GM19238 (cell line): ENCODE results near the gene ZFYVE9.
"Not testable (repeated sequence)": the region's sequence is repeated elsewhere in the genome, so short reads cannot be mapped to it uniquely, and the experiment has no call there.

Experiments used
- DNase-seq: peaks from one replicate; pipeline ENCODE4 v3.0.0; 2011; ENCODE audit warnings: low spot score; ENCODE audit not compliant: insufficient read length

ZFYVE9 gene

DNA sequence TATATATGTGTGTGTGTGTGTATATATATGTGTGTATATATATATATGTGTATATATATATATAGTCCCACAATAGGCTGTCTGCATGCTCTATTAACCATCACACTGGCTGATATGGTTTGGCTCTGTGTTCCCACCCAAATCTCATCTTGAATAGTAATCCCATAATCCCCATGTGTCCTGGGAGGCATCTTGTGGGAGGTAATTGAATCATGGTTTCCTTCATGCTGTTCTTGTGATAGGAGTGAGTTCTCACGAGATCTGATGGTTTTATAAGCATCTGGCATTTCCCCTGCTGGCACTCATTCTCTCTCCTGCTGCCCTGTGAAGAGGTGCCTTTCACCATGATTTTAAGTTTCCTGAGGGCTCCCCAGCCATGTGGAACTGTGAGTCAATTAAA is 228.0 kb downstream of the ZFYVE9 start:
- not testable (repeated sequence) for DNase-seq

DNA sequence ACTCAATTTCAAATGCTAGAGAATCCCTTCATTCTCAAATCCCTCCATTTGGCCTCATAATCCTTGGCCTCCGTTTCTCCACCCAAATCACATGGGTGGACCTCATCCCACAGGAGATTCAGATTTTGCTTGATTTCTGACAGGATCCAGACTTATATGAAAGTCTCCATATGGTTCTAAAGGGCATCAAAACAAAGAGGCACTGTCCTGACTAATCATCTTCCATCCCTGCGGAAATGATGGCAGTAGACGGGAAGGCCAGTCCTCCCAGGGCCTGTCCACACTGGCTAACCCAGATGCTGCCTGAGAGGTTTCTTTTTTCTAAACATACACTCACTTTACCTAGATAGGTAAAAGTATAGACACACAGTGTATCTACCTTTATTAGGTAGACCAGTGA is 243.5 kb downstream of the ZFYVE9 start:
- DNase-seq: no peak

DNA sequence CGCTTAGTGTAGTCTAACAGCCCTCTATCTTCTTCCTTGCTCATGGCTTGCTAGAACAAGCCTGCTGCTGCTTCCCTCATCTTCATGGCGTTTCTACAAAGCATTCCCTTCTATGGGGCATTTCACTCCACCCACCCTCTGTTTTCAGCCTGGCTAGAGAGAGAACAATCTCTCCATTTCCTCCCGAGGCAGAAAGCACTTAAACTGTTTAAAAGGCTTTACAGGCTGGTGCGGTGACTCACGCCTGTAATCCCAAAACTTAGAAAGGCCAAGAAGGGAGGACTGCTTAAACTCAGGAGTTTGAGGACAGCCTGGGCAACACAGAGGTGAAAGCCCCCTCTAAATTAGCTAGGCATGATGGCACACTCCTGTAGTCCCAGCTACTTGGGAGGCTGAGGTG is 244.6 kb downstream of the ZFYVE9 start:
- DNase-seq: no peak

DNA sequence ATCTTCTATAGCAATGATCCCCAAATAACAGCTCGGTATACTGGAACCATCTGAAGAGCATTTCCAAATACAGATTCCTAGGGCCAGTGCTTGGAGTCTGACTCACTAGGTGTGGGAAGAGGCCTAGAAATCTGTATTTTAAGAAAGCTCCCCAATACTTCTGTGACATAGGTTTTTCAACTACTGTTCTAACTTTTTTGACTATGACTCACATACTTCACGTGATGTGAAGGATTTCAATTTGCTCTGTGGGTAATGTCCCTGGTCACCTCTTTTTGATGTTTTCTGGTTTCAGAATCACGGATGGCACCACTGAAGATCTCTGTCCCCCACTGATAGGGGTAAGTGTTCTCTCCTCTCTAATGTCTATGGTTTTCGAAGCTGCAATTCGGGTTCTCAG is 251.3 kb downstream of the ZFYVE9 start:
- no peak for DNase-seq
